Ovary (tissue), 9 donors: ENCODE data around the gene ACBD4. TPM values are rescaled to one million over a fixed set of nuclear protein-coding genes. Genes with fewer than 3 reads are reported as not detected.

Source experiments
- DNase-seq, 5 donors: peaks; one replicate each; pipeline ENCODE4 v3.0.0-alpha.2; 2019 to 2020
- H3K27ac ChIP-seq, 2 donors: fragments of 200-600 bp; one replicate each; pipeline versions ENCODE4 v1.5.1 to v1.8.0; 2019 to 2022
- H3K27me3 ChIP-seq: fragments of 200-600 bp; one replicate; pipeline ENCODE4 v1.8.0; 2022
- H3K36me3 ChIP-seq: fragments of 200-600 bp; sonication (generic); one replicate; pipeline ENCODE4 v1.5.1; 2019
- H3K4me1 ChIP-seq: one replicate; pipeline ENCODE4 v1.8.1; 2013; ENCODE audit warnings: mild to moderate bottlenecking, moderate library complexity; ENCODE audit not compliant: insufficient read depth
- H3K4me3 ChIP-seq: fragments of 200-600 bp; sonication (generic); one replicate; pipeline ENCODE4 v1.5.1; 2017
- H3K9me3 ChIP-seq, 2 donors: fragments of 200-600 bp in 1 of 2; sonication (generic) in 1 of 2; one replicate each; pipeline versions ENCODE4 v1.5.1 to v1.8.1; 2013 to 2019; ENCODE audit warnings: mild to moderate bottlenecking in 1 of 2, moderate library complexity in 1 of 2
- EP300 ChIP-seq: sonication (generic); formaldehyde crosslinking; IDR thresholded peaks from one replicate; pipeline ENCODE4 v1.6.1; 2017; ENCODE audit warnings: antibody characterized with exemption
- POLR2A ChIP-seq: fragments of 450-650 bp; IDR thresholded peaks from one replicate; pipeline ENCODE4 v1.6.1; 2017; ENCODE audit warnings: antibody characterized with exemption, mild to moderate bottlenecking, moderate library complexity
- WGBS, 3 donors: extraction: QIAGEN DNeasy Blood & Tissue Kit in 1 of 3; methylation state at CpG; one replicate each; pipeline versions ENCODE4 v1.1.5 to v1.1.7; 2013 to 2017; 5-methylcytosine and 5-hydroxymethylcytosine counted together
- intact Hi-C, 4 donors: fragments of 100-400 bp; cut with DNase I; formaldehyde crosslinking; loops; one replicate each; pipeline versions ENCODE4 v1.11.0 to v1.15.1; 2022 to 2023
- polyA plus RNA-seq, 2 donors: library from polyadenylated mRNA; stranded (reverse); fragments of 200-250 nt in 1 of 2; fragments of 350-450 nt in 1 of 2; fragmentation: Illumina TruSeq in 1 of 2; extraction: RNeasy Lipid Tissue Mini Kit (QIAGEN cat#74804) in 1 of 2; gene quantifications; one replicate each; pipeline ENCODE4 v1.2.3, GENCODE V29; 2013 to 2014
- total RNA-seq, 7 donors: library from RNA; depleted of rRNA in 2 of 7; stranded (reverse); fragments of >200 nt in 2 of 7; fragmentation: NEBNext Ultra II Directional in 3 of 7; extraction: Animal tissue kit (Norgen Biotek cat#: 25700) in 3 of 7; gene quantifications; one replicate each; pipeline versions ENCODE4 v1.1.0 to v1.2.4, GENCODE V29; 2016 to 2023
- TF ChIP-seq, protein P1 (sequence below), 3 donors: fragments of 450-650 bp in 2 of 3; fragments of 200-600 bp in 1 of 3; IDR thresholded peaks; one replicate each; pipeline versions ENCODE4 v1.5.1 to v1.8.0; 2016 to 2022; ENCODE audit warnings: antibody characterized with exemption in 3 of 3, mild to moderate bottlenecking in 1 of 3
- donor health status: DM: no; HTN: no; CAD: no; lungs with moderate emphysema.
- donor health status: DM: no; HTN: no; CAD: no.
- donor health status: Bipolar disorder and iron deficiency.
- donor health status: DM: yes; HTN: yes; CAD: no.
- donor health status: DM: no; HTN: no; CAD: no.
- donor health status: DM: yes; HTN: yes; CAD: no.

The ACBD4 gene
- total and polyA plus RNA-seq, 9 donors: 11.0 to 24.5 (median 18.5) TPM

DNA sequence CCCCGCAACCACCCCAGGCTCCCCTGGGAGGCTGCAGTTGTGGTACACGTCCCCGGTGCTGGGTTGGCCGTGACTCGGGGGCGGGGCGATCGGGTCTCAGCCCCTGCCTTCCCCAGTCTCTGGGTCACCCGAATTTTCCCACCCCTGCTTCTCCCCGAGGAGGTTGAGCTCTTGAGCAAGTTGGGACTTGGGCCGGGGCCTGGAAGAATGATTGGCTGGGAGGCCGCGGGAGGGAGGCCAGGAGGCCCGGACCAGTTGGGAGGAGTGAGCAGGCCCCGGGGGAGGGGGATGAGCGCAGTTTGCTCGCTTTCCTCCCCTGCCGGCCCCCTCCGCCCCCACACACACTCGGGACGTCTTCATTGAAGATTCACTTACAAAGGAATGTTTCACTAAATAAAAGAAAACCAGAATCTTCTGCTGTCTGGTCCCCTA is 8.3 kb downstream of the ACBD4 start:
- intact Hi-C loops: no loop called here
- Histone ChIP-seq H3K36me3 (no peaks in the 10 kb centered on the region), H3K4me3 (peak overlapping the region; percentile 47), H3K4me1 (peaks cover 9% of the 10 kb centered on the region), H3K27me3 (no peaks in the 10 kb centered on the region), H3K27ac (peak overlapping the region; percentile 89 to 98), H3K9me3 (no peaks in the 10 kb centered on the region)
- TF ChIP-seq, protein P1, sequence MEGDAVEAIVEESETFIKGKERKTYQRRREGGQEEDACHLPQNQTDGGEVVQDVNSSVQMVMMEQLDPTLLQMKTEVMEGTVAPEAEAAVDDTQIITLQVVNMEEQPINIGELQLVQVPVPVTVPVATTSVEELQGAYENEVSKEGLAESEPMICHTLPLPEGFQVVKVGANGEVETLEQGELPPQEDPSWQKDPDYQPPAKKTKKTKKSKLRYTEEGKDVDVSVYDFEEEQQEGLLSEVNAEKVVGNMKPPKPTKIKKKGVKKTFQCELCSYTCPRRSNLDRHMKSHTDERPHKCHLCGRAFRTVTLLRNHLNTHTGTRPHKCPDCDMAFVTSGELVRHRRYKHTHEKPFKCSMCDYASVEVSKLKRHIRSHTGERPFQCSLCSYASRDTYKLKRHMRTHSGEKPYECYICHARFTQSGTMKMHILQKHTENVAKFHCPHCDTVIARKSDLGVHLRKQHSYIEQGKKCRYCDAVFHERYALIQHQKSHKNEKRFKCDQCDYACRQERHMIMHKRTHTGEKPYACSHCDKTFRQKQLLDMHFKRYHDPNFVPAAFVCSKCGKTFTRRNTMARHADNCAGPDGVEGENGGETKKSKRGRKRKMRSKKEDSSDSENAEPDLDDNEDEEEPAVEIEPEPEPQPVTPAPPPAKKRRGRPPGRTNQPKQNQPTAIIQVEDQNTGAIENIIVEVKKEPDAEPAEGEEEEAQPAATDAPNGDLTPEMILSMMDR (IDR thresholded peaks at IDR 0.05): peak in 1 of 3 donors; percentile 8
- TF ChIP-seq EP300 (no peak), POLR2A (peak; percentile 49)
- DNase-seq: peak; percentile 93 to 96 (median 94)
- 1 to 3% (median 3%) methylated on average over 21 of the region's 21 CpGs for WGBS, 3 donors

DNA sequence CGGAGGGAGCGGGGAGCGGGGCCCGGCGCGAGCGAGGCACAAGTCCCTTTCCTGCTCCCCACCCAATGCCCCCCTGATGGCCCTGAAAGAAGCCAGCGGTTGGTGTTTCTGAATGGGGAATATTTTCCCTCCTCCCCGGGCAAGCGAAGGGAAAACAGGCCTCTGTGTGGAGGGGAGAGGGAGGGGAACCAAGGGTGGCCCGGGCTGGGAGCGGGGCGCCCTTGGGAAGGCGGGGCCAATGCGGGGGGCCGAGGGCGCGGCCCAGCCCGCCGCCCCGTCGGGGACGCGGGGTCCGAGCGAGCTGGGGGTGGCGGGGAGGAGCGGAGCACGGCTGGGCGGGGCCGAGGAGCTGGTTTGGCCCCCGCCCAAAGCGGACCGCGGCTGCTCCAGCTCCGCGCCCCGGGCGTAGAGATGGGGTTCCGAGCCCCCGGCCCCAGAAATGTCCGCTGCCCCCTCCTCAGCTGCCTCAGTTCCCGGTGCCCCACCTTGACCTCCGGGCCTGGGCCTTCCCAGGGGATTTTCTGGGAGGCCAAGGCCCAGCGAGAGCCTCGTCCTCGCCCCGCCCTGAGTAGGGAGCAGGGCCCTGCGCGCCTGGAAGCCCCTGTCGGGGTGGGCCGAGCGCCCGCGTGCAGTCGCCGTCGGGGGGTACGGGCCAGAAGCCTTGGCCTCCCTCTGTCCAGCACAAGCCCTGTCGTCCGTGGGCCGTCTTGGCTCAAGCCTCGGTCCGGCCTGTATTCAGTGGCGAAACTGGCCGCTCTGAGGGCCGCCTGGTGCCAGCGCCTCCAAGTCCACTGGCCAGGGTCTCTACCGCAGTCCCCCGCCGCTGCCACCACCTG is 8.9 kb downstream of the ACBD4 start:
- TF ChIP-seq, protein P1 (IDR thresholded peaks at IDR 0.05): peak in 2 of 3 donors; percentile 3 to 11
- no peak for TF ChIP-seq EP300
- DNase-seq: peak; percentile 77 to 86 (median 84)
- WGBS, 3 donors: 7 to 16% (median 11%) methylated on average over 38 to 71 of the region's 71 CpGs
- intact Hi-C loops: no loop called here
- no peaks in the 10 kb centered on the region for H3K27me3 ChIP-seq
- peak overlapping the region; percentile 47 for H3K4me3 ChIP-seq
- peaks cover 9% of the 10 kb centered on the region for H3K4me1 ChIP-seq
- H3K27ac ChIP-seq: peak overlapping the region; percentile 89 to 98
- H3K36me3 ChIP-seq: no peaks in the 10 kb centered on the region
- H3K9me3 ChIP-seq: no peaks in the 10 kb centered on the region

DNA sequence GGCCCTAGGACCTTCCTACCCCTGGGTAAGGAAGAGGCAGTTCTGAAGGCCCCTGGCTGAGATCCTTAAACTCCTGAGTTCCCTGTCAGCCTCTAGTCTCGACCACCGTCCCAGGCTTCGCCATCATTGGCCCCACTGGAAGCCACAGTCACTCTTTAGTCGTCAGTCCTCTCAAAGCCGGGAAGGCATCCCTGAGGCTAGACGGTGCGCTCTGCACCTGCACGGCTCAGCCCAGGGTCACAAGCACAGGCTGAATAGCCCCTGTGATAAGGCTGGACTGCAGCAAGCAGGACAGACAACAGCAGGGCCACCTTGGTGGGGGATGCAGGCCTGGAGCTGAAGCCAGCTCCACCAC is 9.5 kb downstream of the ACBD4 start:
- Histone ChIP-seq H3K27me3 (no peaks in the 10 kb centered on the region), H3K36me3 (no peaks in the 10 kb centered on the region), H3K27ac (peak overlapping the region; percentile 89 to 98), H3K4me1 (peaks cover 9% of the 10 kb centered on the region), H3K9me3 (no peaks in the 10 kb centered on the region), H3K4me3 (peak overlapping the region; percentile 47)
- intact Hi-C loops: no loop called here
- DNase-seq: no peak
- WGBS, 3 donors: 70 to 73% (median 72%) methylated on average over 8 of the region's 8 CpGs
- TF ChIP-seq, protein P1 (IDR thresholded peaks at IDR 0.05): no peak
- TF ChIP-seq EP300: no peak
- no peak for TF ChIP-seq POLR2A

DNA sequence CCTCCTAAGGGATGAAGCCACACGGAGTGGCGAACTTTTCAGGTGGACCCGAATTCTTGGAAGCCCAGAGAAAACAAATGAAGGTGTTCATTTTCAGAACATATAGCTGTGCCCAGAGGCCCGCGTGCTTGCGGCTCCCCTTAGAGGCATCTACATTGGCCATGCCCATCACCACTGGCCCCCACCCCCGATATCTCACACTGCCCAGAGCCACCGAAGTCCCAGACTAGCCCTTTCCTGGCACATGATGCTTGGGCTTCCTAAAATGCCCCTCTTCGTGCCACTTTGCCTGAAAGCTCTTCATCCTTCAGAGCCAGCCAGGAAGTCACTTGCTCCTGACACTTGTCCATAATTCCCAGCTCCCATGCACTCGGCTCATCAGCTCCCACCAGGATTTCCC is 10.7 kb downstream of the ACBD4 start:
- peak in 3 of 5 donors; percentile 52 to 55 (median 54) for DNase-seq
- Histone ChIP-seq H3K4me3 (no peak overlapping the region), H3K4me1 (peaks cover 9% of the 10 kb centered on the region), H3K9me3 (no peaks in the 10 kb centered on the region), H3K27ac (no peak overlapping the region), H3K36me3 (no peaks in the 10 kb centered on the region), H3K27me3 (no peaks in the 10 kb centered on the region)
- intact Hi-C loops: no loop called here
- 83 to 93% (median 87%) methylated on average over 10 of the region's 10 CpGs for WGBS, 3 donors
- no peak for TF ChIP-seq EP300
- TF ChIP-seq, protein P1 (IDR thresholded peaks at IDR 0.05): no peak
